GM18861 (cell line): ENCODE data around the gene HRK.

Experiments used
- ATAC-seq: cut with Tn5 transposase; IDR thresholded peaks from one replicate; pipeline ENCODE4 v1.9.1; 2021; ENCODE audit not compliant: unreplicated experiment

The HRK gene

GRCh38 chr12:116881325-116881876 is at the start of gene HRK:
TSS of gene HRK (minus strand) at chr12:116881441. CDS start at chr12:116881307, 134 bp downstream.
- no peak for ATAC-seq

GRCh38 chr12:116929885-116930284 is 48.6 kb upstream of the HRK start:
- no peak for ATAC-seq

GRCh38 chr12:116928504-116928903 is 47.3 kb upstream of the HRK start:
- ATAC-seq: no peak

GRCh38 chr12:116927244-116927940 is 46.2 kb upstream of the HRK start:
- no peak for ATAC-seq

- ATAC-seq: no peak
Measured at GRCh38 chr12:116926283-116927243, 45.3 kb upstream of the HRK start.

GRCh38 chr12:116924558-116925453 is 43.6 kb upstream of the HRK start:
- ATAC-seq: peak; percentile 70

GRCh38 chr12:116922194-116922897 is 41.1 kb upstream of the HRK start:
- peak; percentile 39 for ATAC-seq

GRCh38 chr12:116920939-116921338 is 39.7 kb upstream of the HRK start:
- ATAC-seq: no peak

GRCh38 chr12:116919706-116920485 is 38.7 kb upstream of the HRK start:
- no peak for ATAC-seq

- no peak for ATAC-seq
Measured at GRCh38 chr12:116919247-116919661, 38.0 kb upstream of the HRK start.

- no peak for ATAC-seq
Measured at GRCh38 chr12:116918464-116918863, 37.2 kb upstream of the HRK start.

GRCh38 chr12:116916714-116917114 is 35.5 kb upstream of the HRK start:
- peak; percentile 94 for ATAC-seq

- no peak for ATAC-seq
Measured at GRCh38 chr12:116916122-116916521, 34.9 kb upstream of the HRK start.

- ATAC-seq: no peak
Measured at GRCh38 chr12:116915326-116915725, 34.1 kb upstream of the HRK start.

- ATAC-seq: peak; percentile 86
Measured at GRCh38 chr12:116910645-116911451, 29.6 kb upstream of the HRK start, which contains the start of gene FBXW8. TSS of gene FBXW8 (plus strand) at chr12:116910950. CDS start at chr12:116911038, 88 bp downstream.

- no peak for ATAC-seq
Measured at GRCh38 chr12:116910280-116910644, 29.0 kb upstream of the HRK start.

GRCh38 chr12:116906285-116906684 is 25.0 kb upstream of the HRK start:
- no peak for ATAC-seq

- ATAC-seq: no peak
Measured at GRCh38 chr12:116903818-116904217, 22.6 kb upstream of the HRK start.
